ENCODE data around the gene SRCIN1. TPM values are rescaled to one million over a fixed set of nuclear protein-coding genes. Genes with fewer than 3 reads are reported as not detected.

SRCIN1 gene, protein sequence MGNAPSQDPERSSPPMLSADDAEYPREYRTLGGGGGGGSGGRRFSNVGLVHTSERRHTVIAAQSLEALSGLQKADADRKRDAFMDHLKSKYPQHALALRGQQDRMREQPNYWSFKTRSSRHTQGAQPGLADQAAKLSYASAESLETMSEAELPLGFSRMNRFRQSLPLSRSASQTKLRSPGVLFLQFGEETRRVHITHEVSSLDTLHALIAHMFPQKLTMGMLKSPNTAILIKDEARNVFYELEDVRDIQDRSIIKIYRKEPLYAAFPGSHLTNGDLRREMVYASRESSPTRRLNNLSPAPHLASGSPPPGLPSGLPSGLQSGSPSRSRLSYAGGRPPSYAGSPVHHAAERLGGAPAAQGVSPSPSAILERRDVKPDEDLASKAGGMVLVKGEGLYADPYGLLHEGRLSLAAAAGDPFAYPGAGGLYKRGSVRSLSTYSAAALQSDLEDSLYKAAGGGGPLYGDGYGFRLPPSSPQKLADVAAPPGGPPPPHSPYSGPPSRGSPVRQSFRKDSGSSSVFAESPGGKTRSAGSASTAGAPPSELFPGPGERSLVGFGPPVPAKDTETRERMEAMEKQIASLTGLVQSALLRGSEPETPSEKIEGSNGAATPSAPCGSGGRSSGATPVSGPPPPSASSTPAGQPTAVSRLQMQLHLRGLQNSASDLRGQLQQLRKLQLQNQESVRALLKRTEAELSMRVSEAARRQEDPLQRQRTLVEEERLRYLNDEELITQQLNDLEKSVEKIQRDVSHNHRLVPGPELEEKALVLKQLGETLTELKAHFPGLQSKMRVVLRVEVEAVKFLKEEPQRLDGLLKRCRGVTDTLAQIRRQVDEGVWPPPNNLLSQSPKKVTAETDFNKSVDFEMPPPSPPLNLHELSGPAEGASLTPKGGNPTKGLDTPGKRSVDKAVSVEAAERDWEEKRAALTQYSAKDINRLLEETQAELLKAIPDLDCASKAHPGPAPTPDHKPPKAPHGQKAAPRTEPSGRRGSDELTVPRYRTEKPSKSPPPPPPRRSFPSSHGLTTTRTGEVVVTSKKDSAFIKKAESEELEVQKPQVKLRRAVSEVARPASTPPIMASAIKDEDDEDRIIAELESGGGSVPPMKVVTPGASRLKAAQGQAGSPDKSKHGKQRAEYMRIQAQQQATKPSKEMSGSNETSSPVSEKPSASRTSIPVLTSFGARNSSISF
- polyA plus RNA-seq (2011; rRNA removed): not detected in 2 replicates
- polyA minus RNA-seq (2011; rRNA and poly(A)+ RNA removed): 0.13 TPM in 1 of 2 replicates, not detected in the other

DNA sequence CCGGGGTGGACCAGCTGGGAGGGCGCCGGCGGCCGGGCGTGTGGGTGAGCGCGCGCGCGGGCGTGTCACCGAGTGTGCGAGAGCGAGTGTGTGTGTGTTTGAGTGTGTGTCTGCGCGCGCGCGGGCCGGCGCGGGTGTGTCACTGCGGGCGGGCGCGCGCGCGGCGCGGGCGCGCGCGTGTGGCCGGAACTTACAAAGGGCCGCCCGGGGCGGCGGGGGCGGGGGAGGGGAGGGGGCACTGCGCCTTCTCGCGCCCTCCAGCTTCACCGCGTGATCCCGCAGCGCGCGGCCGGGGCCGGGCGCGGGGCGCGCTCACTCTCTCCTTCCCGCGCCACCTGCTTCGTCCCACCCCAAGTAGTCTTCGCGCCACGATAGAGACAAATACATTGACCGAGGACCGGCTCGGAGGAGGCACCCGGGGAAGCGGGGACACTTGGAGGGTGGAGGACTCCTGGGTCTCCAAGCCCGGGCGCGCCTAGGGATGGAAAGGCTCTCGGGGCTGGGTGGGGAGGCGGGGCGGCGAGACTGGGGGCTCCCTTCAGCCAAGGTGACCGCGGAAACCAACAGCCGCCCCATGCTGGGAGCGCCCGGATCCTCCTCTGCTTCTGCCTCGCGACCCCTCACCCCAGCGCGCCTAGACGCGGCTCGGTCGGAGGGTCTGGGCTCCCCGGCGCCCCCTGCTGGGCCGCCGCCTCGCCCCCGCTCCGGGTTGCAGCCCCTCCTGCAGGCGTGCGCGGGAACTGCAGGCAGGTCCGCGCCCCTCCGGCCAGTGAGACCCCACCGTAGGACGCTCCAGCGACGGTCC is at the start of gene SRCIN1:
Gene SRCIN1 (minus strand): TSS at position 112 of the 805 bp plus-strand sequence. CDS start 247 bp downstream, outside the sequence.
- Histone ChIP-seq H3K9me3 (ENCODE audit: control insufficient read depth, insufficient read depth, low read length) (no peaks in the 10 kb centered on the region; the same call in 1 of the 2 replicates), H3K27me3 (ENCODE audit: control insufficient read depth, insufficient read depth, low read length) (peaks cover 81% of the 10 kb centered on the region), H3K4me3 (ENCODE audit: low read depth, low read length) (peak within 1 kb of the TSS; percentile 45), H3K27ac (ENCODE audit: low read depth, low read length) (no peak within 1 kb of the TSS)
- TF ChIP-seq, protein P1, sequence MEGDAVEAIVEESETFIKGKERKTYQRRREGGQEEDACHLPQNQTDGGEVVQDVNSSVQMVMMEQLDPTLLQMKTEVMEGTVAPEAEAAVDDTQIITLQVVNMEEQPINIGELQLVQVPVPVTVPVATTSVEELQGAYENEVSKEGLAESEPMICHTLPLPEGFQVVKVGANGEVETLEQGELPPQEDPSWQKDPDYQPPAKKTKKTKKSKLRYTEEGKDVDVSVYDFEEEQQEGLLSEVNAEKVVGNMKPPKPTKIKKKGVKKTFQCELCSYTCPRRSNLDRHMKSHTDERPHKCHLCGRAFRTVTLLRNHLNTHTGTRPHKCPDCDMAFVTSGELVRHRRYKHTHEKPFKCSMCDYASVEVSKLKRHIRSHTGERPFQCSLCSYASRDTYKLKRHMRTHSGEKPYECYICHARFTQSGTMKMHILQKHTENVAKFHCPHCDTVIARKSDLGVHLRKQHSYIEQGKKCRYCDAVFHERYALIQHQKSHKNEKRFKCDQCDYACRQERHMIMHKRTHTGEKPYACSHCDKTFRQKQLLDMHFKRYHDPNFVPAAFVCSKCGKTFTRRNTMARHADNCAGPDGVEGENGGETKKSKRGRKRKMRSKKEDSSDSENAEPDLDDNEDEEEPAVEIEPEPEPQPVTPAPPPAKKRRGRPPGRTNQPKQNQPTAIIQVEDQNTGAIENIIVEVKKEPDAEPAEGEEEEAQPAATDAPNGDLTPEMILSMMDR (IDR thresholded peaks at IDR 0.05; ENCODE audit: low read depth, low read length): peak; percentile 56
- CTCF ChIA-PET: interaction anchor here (0.7 kb wide), 1 partner anchor 89 kb away, joined by 3 read pairs; no protein-coding TSS in a partner anchor
- DNase-seq (ENCODE audit: low read depth, low spot score): no peak
- POLR2A ChIA-PET: no interaction called here

DNA sequence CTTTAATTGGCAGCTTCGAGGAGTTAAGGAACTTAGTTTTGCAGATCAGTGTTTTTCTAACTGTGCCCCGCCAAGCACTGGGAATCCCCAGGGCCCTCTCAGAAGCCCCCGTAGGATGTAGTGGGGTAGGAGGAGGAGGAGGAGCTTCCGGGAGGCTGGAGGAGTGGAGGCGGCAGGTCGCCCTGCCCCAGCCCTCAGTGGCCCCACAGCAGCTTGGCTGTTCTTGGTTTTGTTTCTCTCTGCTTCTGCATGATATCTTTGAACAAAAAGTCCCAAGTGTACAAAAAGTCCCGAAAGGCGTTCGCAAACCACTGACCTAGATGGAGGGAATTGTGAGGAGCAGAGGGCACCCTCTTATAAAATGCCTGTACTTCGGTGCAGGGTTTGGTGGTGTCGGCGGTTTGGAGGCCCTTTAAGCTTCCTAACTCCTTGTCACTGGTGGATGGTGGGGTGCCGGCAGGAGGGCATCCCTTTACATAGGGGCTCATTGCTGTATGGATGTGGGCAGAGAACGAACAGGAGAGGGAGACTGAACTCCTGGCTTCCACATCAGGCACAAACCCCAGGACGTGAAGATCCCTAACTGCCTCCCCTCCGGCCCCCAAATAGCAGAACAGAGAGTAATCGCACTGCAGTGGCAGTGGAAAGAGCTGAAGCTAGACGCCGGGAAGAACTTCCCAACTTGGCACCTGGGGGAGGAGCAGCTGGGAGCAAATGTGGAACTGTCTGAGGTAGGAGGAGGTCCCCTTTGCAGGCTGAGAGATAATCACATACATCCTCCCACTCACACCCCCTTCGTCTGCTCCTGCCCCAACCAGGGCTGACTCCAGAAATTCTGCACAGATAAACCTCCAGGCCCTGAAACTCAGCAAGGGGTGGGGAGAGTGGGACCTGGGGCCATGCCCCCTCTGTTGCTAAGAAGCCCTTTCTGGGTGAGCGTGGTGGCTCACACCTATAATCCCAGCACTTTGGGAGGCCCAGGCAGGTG is 49.0 kb upstream of the SRCIN1 start:
- DNase-seq (ENCODE audit: low read depth, low spot score): no peak
- ChIA-PET CTCF (interaction anchor here (0.8 to 1.8 kb wide), 3 partner anchors 8 to 97 kb away, joined by 3 to 6 read pairs (median 5); no protein-coding TSS in a partner anchor), POLR2A (interaction anchor here (0.5 kb wide), 1 partner anchor 138 kb away, joined by 5 read pairs; no protein-coding TSS in a partner anchor)
- Histone ChIP-seq H3K4me3 (ENCODE audit: low read depth, low read length) (no peak overlapping the region), H3K27me3 (ENCODE audit: control insufficient read depth, insufficient read depth, low read length) (peaks cover 43% of the 10 kb centered on the region), H3K27ac (ENCODE audit: low read depth, low read length) (no peak overlapping the region), H3K9me3 (ENCODE audit: control insufficient read depth, insufficient read depth, low read length) (no peaks in the 10 kb centered on the region)
- TF ChIP-seq, protein P1 (IDR thresholded peaks at IDR 0.05; ENCODE audit: low read depth, low read length): no peak

DNA sequence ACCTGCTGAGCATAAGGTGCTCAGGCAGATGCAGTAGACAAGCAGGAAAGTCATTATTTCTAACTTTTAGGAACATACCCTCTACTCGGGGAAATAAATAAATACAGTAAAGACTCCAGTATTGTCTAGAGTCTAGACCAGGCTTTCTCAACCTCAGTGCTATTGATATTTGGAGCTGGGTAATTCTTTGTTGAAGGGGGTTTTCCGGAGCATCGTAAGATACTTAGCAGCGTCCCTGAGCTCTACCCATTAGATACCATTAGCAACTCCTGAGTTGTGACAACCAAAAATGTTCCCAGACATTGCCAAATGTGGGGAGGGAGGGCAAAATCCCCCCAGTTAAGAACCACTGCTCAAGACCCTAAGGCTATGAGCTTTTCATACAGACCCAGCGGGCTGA is 47.9 kb upstream of the SRCIN1 start:
- TF ChIP-seq, protein P1 (IDR thresholded peaks at IDR 0.05; ENCODE audit: low read depth, low read length): no peak
- peaks cover 36% of the 10 kb centered on the region for H3K27me3 ChIP-seq (ENCODE audit: control insufficient read depth, insufficient read depth, low read length)
- ChIA-PET CTCF (interaction anchor here (1.5 kb wide), 1 partner anchor 96 kb away, joined by 6 read pairs; no protein-coding TSS in a partner anchor), POLR2A (interaction anchor here (0.5 kb wide), 1 partner anchor 137 kb away, joined by 5 read pairs; no protein-coding TSS in a partner anchor)
- H3K4me3 ChIP-seq (ENCODE audit: low read depth, low read length): no peak overlapping the region
- H3K9me3 ChIP-seq (ENCODE audit: control insufficient read depth, insufficient read depth, low read length): no peaks in the 10 kb centered on the region
- DNase-seq (ENCODE audit: low read depth, low spot score): no peak
- H3K27ac ChIP-seq (ENCODE audit: low read depth, low read length): no peak overlapping the region

Data from AG04450 (cell line).